ENCODE measurements around the gene MAST4. TPM values are rescaled to one million over a fixed set of nuclear protein-coding genes. Genes with fewer than 3 reads are reported as not detected.

The MAST4 gene
- total and polyA plus RNA-seq, 2 of the 13 experiments (the other 11 are each of a cell fraction or from before 2014, with no cell fraction given) = 3.4 to 3.7 TPM

GRCh38 chr5:67215519-67216471, 619.6 kb downstream of the MAST4 start (continued):
- TF ChIP-seq HIC2 (CRISPR knock-in tag; IDR thresholded peaks at IDR 0.05; ENCODE audit: low read depth) (0 out of 2 replicates have a peak, but pooled peaks have one; percentile 57), TRAFD1 (CRISPR knock-in tag; IDR thresholded peaks at IDR 0.05; ENCODE audit: borderline replicate concordance) (0 out of 2 replicates have a peak, but pooled peaks have one; percentile 42), ZNF350 (CRISPR knock-in tag; IDR thresholded peaks at IDR 0.05; ENCODE audit: borderline replicate concordance, low read depth) (peak; percentile 30; the same call in 1 of the 2 replicates), SP140L (CRISPR knock-in tag; IDR thresholded peaks at IDR 0.05; ENCODE audit: borderline replicate concordance) (no peak), REL (CRISPR knock-in tag; conservative IDR thresholded peaks at IDR 0.05) (0 out of 2 replicates have a peak, but pooled peaks have one; percentile 41), ZNF883 (CRISPR knock-in tag; IDR thresholded peaks at IDR 0.05; ENCODE audit: not compliant biosample characterization) (peak; percentile 50), ZNF556 (CRISPR knock-in tag; IDR thresholded peaks at IDR 0.05; ENCODE audit: borderline replicate concordance) (peak; percentile 31; the same call in 1 of the 2 replicates), ZNF780A (CRISPR knock-in tag; IDR thresholded peaks at IDR 0.05) (no peak), POLR2G (IDR thresholded peaks at IDR 0.05; ENCODE audit: low read depth, low read length) (peak; percentile 65), ZFP90 (CRISPR knock-in tag; IDR thresholded peaks at IDR 0.05; ENCODE audit: borderline replicate concordance) (peak; percentile 58; the same call in 1 of the 2 replicates), FOXK1 (CRISPR knock-in tag; IDR thresholded peaks at IDR 0.05; ENCODE audit: borderline replicate concordance, low read depth) (no peak), RXRA (CRISPR knock-in tag; IDR thresholded peaks at IDR 0.05) (no peak), ZNF687 (CRISPR knock-in tag; IDR thresholded peaks at IDR 0.05) (peak; percentile 95), ZNF577 (CRISPR knock-in tag; IDR thresholded peaks at IDR 0.05; ENCODE audit: borderline replicate concordance, low read depth) (no peak), ZNF225 (CRISPR knock-in tag; IDR thresholded peaks at IDR 0.05) (0 out of 2 replicates have a peak, but pooled peaks have one; percentile 36), ZGPAT (CRISPR knock-in tag; IDR thresholded peaks at IDR 0.05) (peak; percentile 70), ZNF12 (CRISPR knock-in tag; IDR thresholded peaks at IDR 0.05) (0 out of 2 replicates have a peak, but pooled peaks have one; percentile 18)

Data from HepG2 (cell line).